Skeletal muscle satellite cell (primary cell): ENCODE measurements around the gene TMED3. TPM values are rescaled to one million over a fixed set of nuclear protein-coding genes. Genes with fewer than 3 reads are reported as not detected.

ENCODE experiments used
- H3K27me3 ChIP-seq: 2 replicates; pipeline ENCODE4 v1.7.0; 2013; ENCODE audit warnings: low read length; ENCODE audit not compliant: control insufficient read depth, insufficient read depth
- H3K36me3 ChIP-seq: 2 replicates; pipeline ENCODE4 v1.7.0; 2013; ENCODE audit warnings: mild to moderate bottlenecking, control low read depth, low read length; ENCODE audit not compliant: insufficient read depth
- H3K4me1 ChIP-seq: 2 replicates; pipeline ENCODE4 v1.7.0; 2013; ENCODE audit warnings: low read length; ENCODE audit not compliant: control insufficient read depth, insufficient read depth
- H3K4me2 ChIP-seq: 2 replicates; pipeline ENCODE4 v1.7.0; 2013; ENCODE audit warnings: mild to moderate bottlenecking, low read length
- H3K4me3 ChIP-seq: 2 replicates; pipeline ENCODE4 v1.7.0; 2013; ENCODE audit warnings: low read length
- H3K9ac ChIP-seq: 2 replicates; pipeline ENCODE4 v1.7.0; 2013; ENCODE audit warnings: mild to moderate bottlenecking, low read depth, low read length, moderate library complexity
- H3K9me3 ChIP-seq: replicated peaks from 2 replicates; pipeline ENCODE4 v1.7.0; 2013; ENCODE audit warnings: mild to moderate bottlenecking, control low read depth, low read length
- total RNA-seq: library from RNA; depleted of rRNA; stranded (reverse); fragments of >200 nt; gene quantifications from 2 replicates; pipeline ENCODE4 v1.2.3, GENCODE V29; 2012; rRNA removed

TMED3 gene
- 107 and 132 TPM in 2 replicates for total RNA-seq

GRCh38 chr15:79310985-79311900 lies at the start of gene TMED3:
TSS of gene TMED3 (plus strand) at chr15:79311112. CDS start at chr15:79311250, 138 bp downstream.
- peaks cover 29% of the 10 kb centered on the region for H3K36me3 ChIP-seq
- no peaks in the 10 kb centered on the region for H3K9me3 ChIP-seq
- peak within 1 kb of the TSS; percentile 97 for H3K9ac ChIP-seq
- H3K27me3 ChIP-seq: peaks cover 24% of the 10 kb centered on the region
- peak within 1 kb of the TSS; percentile 100 for H3K4me3 ChIP-seq
- H3K4me1 ChIP-seq: peaks cover 11% of the 10 kb centered on the region
- H3K4me2 ChIP-seq: peak within 1 kb of the TSS; percentile 95

- Histone ChIP-seq H3K9ac (no peak overlapping the region), H3K27me3 (peaks cover 5% of the 10 kb centered on the region), H3K9me3 (no peaks in the 10 kb centered on the region), H3K4me3 (no peak overlapping the region), H3K4me1 (no peaks in the 10 kb centered on the region), H3K4me2 (no peak overlapping the region), H3K36me3 (no peaks in the 10 kb centered on the region)
These were observed 49.1 kb upstream of the TMED3 start for GRCh38 chr15:79261836-79262235.

- Histone ChIP-seq H3K9me3 (no peaks in the 10 kb centered on the region), H3K36me3 (no peaks in the 10 kb centered on the region), H3K4me1 (no peaks in the 10 kb centered on the region), H3K4me3 (no peak overlapping the region), H3K9ac (no peak overlapping the region), H3K4me2 (no peak overlapping the region), H3K27me3 (peaks cover 12% of the 10 kb centered on the region)
These were observed 45.7 kb upstream of the TMED3 start for GRCh38 chr15:79265167-79265566.

GRCh38 chr15:79265987-79266579 lies 44.8 kb upstream of the TMED3 start:
- H3K27me3 ChIP-seq: peaks cover 12% of the 10 kb centered on the region
- no peak overlapping the region for H3K4me3 ChIP-seq
- H3K4me2 ChIP-seq: no peak overlapping the region
- no peak overlapping the region for H3K9ac ChIP-seq
- no peaks in the 10 kb centered on the region for H3K9me3 ChIP-seq
- H3K4me1 ChIP-seq: no peaks in the 10 kb centered on the region
- no peaks in the 10 kb centered on the region for H3K36me3 ChIP-seq

GRCh38 chr15:79282371-79283251 lies 28.3 kb upstream of the TMED3 start, which contains the start of gene ANKRD34C:
TSS of gene ANKRD34C (plus strand) at chr15:79282722. CDS start at chr15:79293285, 10,563 bp downstream.
- Histone ChIP-seq H3K9ac (no peak within 1 kb of the TSS), H3K4me2 (no peak within 1 kb of the TSS), H3K36me3 (no peaks in the 10 kb centered on the region), H3K9me3 (no peaks in the 10 kb centered on the region), H3K4me3 (no peak within 1 kb of the TSS), H3K27me3 (peaks cover 52% of the 10 kb centered on the region), H3K4me1 (no peaks in the 10 kb centered on the region)

- H3K9me3 ChIP-seq: no peaks in the 10 kb centered on the region
- peaks cover 52% of the 10 kb centered on the region for H3K27me3 ChIP-seq
- H3K9ac ChIP-seq: no peak overlapping the region
- no peak overlapping the region for H3K4me3 ChIP-seq
- H3K4me1 ChIP-seq: no peaks in the 10 kb centered on the region
- peak overlapping the region; percentile 70 for H3K4me2 ChIP-seq
- H3K36me3 ChIP-seq: no peaks in the 10 kb centered on the region
These were observed 27.5 kb upstream of the TMED3 start for GRCh38 chr15:79283252-79284048.

GRCh38 chr15:79290642-79291275 lies 20.2 kb upstream of the TMED3 start:
- Histone ChIP-seq H3K9me3 (no peaks in the 10 kb centered on the region), H3K4me3 (no peak overlapping the region), H3K9ac (no peak overlapping the region), H3K4me1 (no peaks in the 10 kb centered on the region), H3K36me3 (no peaks in the 10 kb centered on the region), H3K4me2 (no peak overlapping the region), H3K27me3 (peaks cover 15% of the 10 kb centered on the region)

GRCh38 chr15:79292011-79292410 lies 18.9 kb upstream of the TMED3 start:
- Histone ChIP-seq H3K36me3 (no peaks in the 10 kb centered on the region), H3K9me3 (no peaks in the 10 kb centered on the region), H3K4me2 (no peak overlapping the region), H3K9ac (no peak overlapping the region), H3K4me3 (no peak overlapping the region), H3K27me3 (peaks cover 9% of the 10 kb centered on the region), H3K4me1 (no peaks in the 10 kb centered on the region)

GRCh38 chr15:79294075-79294474 lies 16.8 kb upstream of the TMED3 start:
- no peak overlapping the region for H3K4me3 ChIP-seq
- H3K9me3 ChIP-seq: no peaks in the 10 kb centered on the region
- no peak overlapping the region for H3K4me2 ChIP-seq
- H3K4me1 ChIP-seq: no peaks in the 10 kb centered on the region
- no peaks in the 10 kb centered on the region for H3K36me3 ChIP-seq
- no peak overlapping the region for H3K9ac ChIP-seq
- H3K27me3 ChIP-seq: peaks cover 25% of the 10 kb centered on the region

GRCh38 chr15:79296583-79296982 lies 14.3 kb upstream of the TMED3 start:
- no peak overlapping the region for H3K9ac ChIP-seq

More at GRCh38 chr15:79296583-79296982, 14.3 kb upstream of the TMED3 start:
- Histone ChIP-seq H3K36me3 (no peaks in the 10 kb centered on the region), H3K4me3 (no peak overlapping the region), H3K4me2 (no peak overlapping the region), H3K4me1 (no peaks in the 10 kb centered on the region), H3K9me3 (no peaks in the 10 kb centered on the region), H3K27me3 (peaks cover 40% of the 10 kb centered on the region)
